PC-3 (cell line): ENCODE data around the gene PTGES3.

Experiments
- CTCF ChIP-seq: fragments of 300-600 bp; sonication (generic); conservative IDR thresholded peaks from 2 replicates; pipeline ENCODE4 v1.5.1; 2017; ENCODE audit warnings: antibody characterized with exemption, low read depth, mild to moderate bottlenecking, low read length
- EZH2phosphoT487 ChIP-seq: fragments of 300-600 bp; sonication (generic); IDR thresholded peaks from 2 replicates; pipeline ENCODE4 v1.6.1; 2018; ENCODE audit warnings: mild to moderate bottlenecking, antibody characterized with exemption, low read length, borderline replicate concordance

GRCh38 chr12:56688846-56689109 is 694 bp upstream of the PTGES3 start:
- TF ChIP-seq CTCF (no peak), EZH2phosphoT487 (no peak)
